Measurements from ENCODE around the gene OLFML3.

DNA sequence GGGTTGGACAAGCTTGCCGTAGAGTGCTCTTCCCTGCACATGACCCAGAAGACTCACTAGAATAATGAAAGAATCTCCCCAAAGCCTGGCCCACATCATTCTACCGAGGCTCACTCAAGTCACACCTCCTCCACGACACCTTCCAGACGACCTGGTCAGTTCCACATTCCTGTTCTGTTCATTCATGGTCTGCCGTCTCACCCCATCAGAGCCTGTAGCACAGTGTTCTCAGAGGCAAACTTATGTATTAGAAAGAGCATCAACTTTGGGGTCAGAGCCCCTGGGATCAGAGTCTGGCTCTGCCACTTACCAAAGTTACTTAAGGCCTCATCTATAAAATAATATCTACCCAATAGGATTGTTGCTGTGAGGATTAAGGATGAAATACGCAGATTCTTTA is 7.5 kb downstream of the OLFML3 start:
- TF ChIP-seq YY1 (IDR thresholded peaks at IDR 0.05; ENCODE audit: insufficient read depth, insufficient read length) (no peak), SUZ12 (IDR thresholded peaks at IDR 0.05; ENCODE audit: extremely low read depth, insufficient read depth, insufficient read length) (no peak)

All from NT2/D1 (cell line).